BLaER1 treated with 17β-estradiol and CSF1 and Interleukin-3, amounts not matched to agents 10 nM and 100 nM (cell line): ENCODE data around the gene METAP1.
"Not testable (repeated sequence)": the region's sequence is repeated elsewhere in the genome, so short reads cannot be mapped to it uniquely, and the experiment has no call there.

ENCODE experiments used
- H3K27ac ChIP-seq, 11 experiments: shearing (Covaris generic); formaldehyde crosslinking; 2 replicates each; pipeline ENCODE4 v1.8.1; 2022
- H3K27me3 ChIP-seq, 11 experiments: shearing (Covaris generic); formaldehyde crosslinking; 2 replicates each; pipeline ENCODE4 v1.8.1; 2022
- H3K36me3 ChIP-seq, 11 experiments: shearing (Covaris generic); formaldehyde crosslinking; 2 replicates each; pipeline ENCODE4 v1.8.1; 2022
- H3K4me1 ChIP-seq, 10 experiments: shearing (Covaris generic); formaldehyde crosslinking; 2 replicates each; pipeline ENCODE4 v1.8.1; 2022
- H3K4me2 ChIP-seq, 11 experiments: shearing (Covaris generic); formaldehyde crosslinking; 2 replicates each; pipeline ENCODE4 v1.8.1; 2022
- H3K4me3 ChIP-seq, 10 experiments: shearing (Covaris generic); formaldehyde crosslinking; 2 replicates each; pipeline ENCODE4 v1.8.1; 2022
- H3K9ac ChIP-seq, 11 experiments: shearing (Covaris generic); formaldehyde crosslinking; 2 replicates each; pipeline ENCODE4 v1.8.1; 2022
- H3K9me3 ChIP-seq, 11 experiments: shearing (Covaris generic); formaldehyde crosslinking; replicated peaks in 1 of 11; 2 replicates each; pipeline ENCODE4 v1.8.1; 2022
- H4K20me1 ChIP-seq, 11 experiments: shearing (Covaris generic); formaldehyde crosslinking; 2 replicates each; pipeline ENCODE4 v1.8.1; 2022
- Cebpa-rat ChIP-seq, 11 experiments: shearing (Covaris generic); IDR thresholded peaks; 2 replicates each; pipeline ENCODE4 v1.8.1; 2022

METAP1 gene

DNA sequence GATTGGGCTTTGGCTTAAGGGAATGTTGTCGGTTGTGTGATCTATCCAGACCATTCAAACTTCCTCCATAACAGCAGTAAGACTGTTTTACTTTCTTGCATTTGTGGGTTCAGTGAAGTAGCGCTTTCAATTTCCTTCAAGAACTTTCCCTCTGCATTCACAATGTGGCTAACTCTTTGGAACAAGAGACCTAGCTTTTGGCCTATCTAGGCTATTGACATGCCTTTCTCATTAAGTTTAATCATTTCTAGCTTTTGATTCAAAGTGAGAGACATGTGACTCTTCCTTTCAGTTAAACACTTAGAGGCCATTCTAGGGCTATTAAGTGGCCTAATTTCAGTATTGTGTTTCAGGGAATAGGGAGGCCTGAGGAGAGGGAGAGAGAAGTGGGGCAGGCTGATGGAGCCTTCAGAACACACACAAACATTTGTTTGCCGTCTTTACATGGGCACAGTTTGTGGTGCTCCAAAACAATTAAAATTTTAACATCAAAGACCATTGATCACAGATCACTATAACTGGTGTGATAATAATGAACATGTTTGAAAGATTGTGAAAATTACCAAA, 59.0 kb downstream of the METAP1 start:
- H4K20me1 ChIP-seq: peaks cover 0 to 5% (median 0%) of the 10 kb centered on the region in 11 experiments; a peak in 3 of 22 replicates
- peaks cover 70 to 89% (median 85%) of the 10 kb centered on the region in 11 experiments for H3K36me3 ChIP-seq
- no peak for TF ChIP-seq Cebpa-rat (IDR thresholded peaks at IDR 0.05)
- H3K4me2 ChIP-seq: no peak overlapping the region
- H3K27me3 ChIP-seq: no peaks in the 10 kb centered on the region
- no peaks in the 10 kb centered on the region for H3K9me3 ChIP-seq
- no peak overlapping the region for H3K9ac ChIP-seq
- no peak overlapping the region for H3K4me3 ChIP-seq
- H3K27ac ChIP-seq: no peak overlapping the region
- H3K4me1 ChIP-seq: peaks cover 0 to 7% (median 0%) of the 10 kb centered on the region in 10 experiments; a peak in 5 of 20 replicates

DNA sequence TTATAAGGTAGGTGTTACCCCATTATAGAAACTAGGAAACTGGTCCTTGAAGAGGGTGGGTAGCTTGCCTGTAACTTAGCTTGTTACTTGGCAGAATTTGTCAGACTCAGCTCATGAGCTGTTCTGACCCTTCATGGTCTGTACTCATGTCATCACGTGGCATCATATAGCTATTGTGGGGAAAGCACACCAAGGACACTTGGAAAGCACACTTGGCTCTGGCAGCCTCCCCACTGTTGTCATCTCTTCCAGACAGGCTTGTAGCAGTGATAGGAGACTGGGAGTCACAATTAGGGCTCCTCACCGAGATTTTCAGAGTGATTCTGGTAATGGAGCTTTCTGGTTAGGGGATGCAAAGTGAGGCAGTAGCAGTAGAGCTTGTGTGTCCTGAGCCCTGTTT, 62.7 kb downstream of the METAP1 start:
- no peak overlapping the region for H3K27ac ChIP-seq
- H3K36me3 ChIP-seq: peaks cover 62 to 88% (median 80%) of the 10 kb centered on the region in 11 experiments

DNA sequence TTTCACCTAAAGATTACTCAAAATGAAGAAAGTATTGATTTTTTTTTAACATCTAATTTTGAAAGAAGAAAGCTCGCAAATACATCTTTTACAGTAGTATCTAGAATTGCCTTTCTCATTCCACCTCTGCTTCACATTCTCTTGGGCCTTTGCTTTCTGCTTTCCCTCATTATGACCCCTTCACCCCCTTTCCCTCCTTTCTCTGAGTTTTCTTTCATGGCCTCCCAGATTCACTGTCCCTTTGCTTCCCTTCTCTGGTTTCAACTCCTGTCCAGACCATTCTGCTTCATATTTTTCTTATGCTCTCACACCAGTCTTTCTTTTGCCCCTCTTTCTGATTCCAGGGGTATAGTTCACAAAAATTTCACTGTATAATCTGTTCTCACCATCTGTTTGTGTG, 64.0 kb downstream of the METAP1 start:
- no peak overlapping the region for H3K27ac ChIP-seq
- H4K20me1 ChIP-seq: peaks cover 0 to 5% (median 0%) of the 10 kb centered on the region in 11 experiments; a peak in 4 of 22 replicates
- no peak overlapping the region for H3K4me3 ChIP-seq
- no peak for TF ChIP-seq Cebpa-rat (IDR thresholded peaks at IDR 0.05)
- no peak overlapping the region for H3K9ac ChIP-seq
- H3K27me3 ChIP-seq: no peaks in the 10 kb centered on the region
- H3K4me2 ChIP-seq: no peak overlapping the region
- peaks cover 61 to 87% (median 74%) of the 10 kb centered on the region in 11 experiments for H3K36me3 ChIP-seq
- no peaks in the 10 kb centered on the region for H3K9me3 ChIP-seq
- peaks cover 8 to 19% (median 14%) of the 10 kb centered on the region in 10 experiments; a peak in 17 of 20 replicates for H3K4me1 ChIP-seq

More for the DNA sequence above, 62.7 kb downstream of the METAP1 start:
- Histone ChIP-seq H3K9ac (no peak overlapping the region), H4K20me1 (peaks cover 0 to 5% (median 0%) of the 10 kb centered on the region in 11 experiments; a peak in 4 of 22 replicates), H3K9me3 (no peaks in the 10 kb centered on the region), H3K27me3 (no peaks in the 10 kb centered on the region), H3K4me1 (peaks cover 8 to 17% (median 13%) of the 10 kb centered on the region in 10 experiments; a peak in 17 of 20 replicates), H3K4me2 (no peak overlapping the region), H3K4me3 (no peak overlapping the region)
- no peak for TF ChIP-seq Cebpa-rat (IDR thresholded peaks at IDR 0.05)

DNA sequence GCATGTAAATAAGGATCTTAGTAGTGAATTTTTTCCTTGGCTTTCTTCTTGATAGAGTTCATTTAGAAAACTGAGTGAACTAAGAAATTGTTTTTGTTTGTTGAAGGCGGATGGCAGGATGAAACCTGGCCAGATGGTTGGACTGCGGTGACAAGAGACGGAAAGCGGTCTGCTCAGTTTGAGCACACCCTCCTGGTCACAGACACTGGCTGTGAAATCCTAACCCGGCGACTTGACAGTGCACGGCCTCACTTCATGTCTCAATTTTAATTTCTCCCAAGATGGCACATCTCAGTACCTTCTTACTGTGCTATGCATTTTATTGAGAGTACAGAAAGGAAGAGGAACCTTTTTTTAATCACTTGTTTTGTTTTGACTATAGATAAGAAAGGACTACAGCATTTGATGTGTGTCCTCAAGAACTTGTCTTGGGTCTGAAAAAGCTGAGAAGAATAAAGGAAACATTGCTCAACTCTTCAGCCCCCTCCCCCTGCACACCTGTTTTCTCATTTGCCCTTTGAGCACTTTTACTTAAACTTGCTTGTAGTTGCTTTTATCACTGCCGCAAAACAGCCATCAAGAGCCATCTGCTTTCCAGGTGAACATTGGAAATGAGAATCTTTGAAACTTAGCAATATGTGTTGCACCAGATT, 65.7 kb downstream of the METAP1 start:
- H3K4me3 ChIP-seq: no peak overlapping the region
- no peaks in the 10 kb centered on the region for H3K9me3 ChIP-seq
- H3K4me2 ChIP-seq: peak overlapping the region in 6 of 11 experiments; percentile 8 to 60 (median 32); a peak in 8 of 22 replicates
- H3K36me3 ChIP-seq: peaks cover 59 to 92% (median 80%) of the 10 kb centered on the region in 11 experiments
- H3K9ac ChIP-seq: no peak overlapping the region
- peak overlapping the region in 1 of 11 experiments; percentile 19; a peak in 2 of 22 replicates for H3K27ac ChIP-seq
- TF ChIP-seq Cebpa-rat (IDR thresholded peaks at IDR 0.05): no peak
- H3K4me1 ChIP-seq: peaks cover 8 to 19% (median 13%) of the 10 kb centered on the region in 10 experiments; a peak in 17 of 20 replicates
- H3K27me3 ChIP-seq: no peaks in the 10 kb centered on the region
- H4K20me1 ChIP-seq: peaks cover 0 to 5% (median 0%) of the 10 kb centered on the region in 11 experiments; a peak in 3 of 22 replicates

DNA sequence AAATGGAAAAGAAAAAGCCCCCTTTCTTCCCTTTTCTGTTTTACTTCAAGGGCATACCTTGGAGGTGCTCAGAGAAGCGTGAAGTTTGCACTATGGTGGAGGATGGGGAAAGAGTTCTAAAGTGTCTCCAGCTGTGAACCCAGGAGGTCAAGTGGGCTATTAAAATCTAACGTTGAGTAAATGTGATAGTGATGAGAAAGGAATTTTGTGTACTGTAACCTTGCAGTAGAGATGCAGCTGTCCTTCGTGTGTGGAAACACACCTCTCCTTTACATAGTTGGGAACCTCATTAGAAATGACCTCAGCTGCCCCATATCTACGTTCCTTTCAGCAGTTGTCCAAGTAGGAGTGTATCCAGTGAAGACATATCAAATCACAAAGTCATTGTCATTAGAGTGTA, 66.6 kb downstream of the METAP1 start:
- H3K36me3 ChIP-seq: peaks cover 66 to 94% (median 80%) of the 10 kb centered on the region in 11 experiments
- peaks cover 0 to 3% (median 0%) of the 10 kb centered on the region in 11 experiments; a peak in 3 of 22 replicates for H4K20me1 ChIP-seq
- no peak overlapping the region for H3K9ac ChIP-seq
- no peak overlapping the region for H3K4me3 ChIP-seq
- no peaks in the 10 kb centered on the region for H3K9me3 ChIP-seq
- peaks cover 8 to 19% (median 13%) of the 10 kb centered on the region in 10 experiments; a peak in 16 of 20 replicates for H3K4me1 ChIP-seq
- TF ChIP-seq Cebpa-rat (IDR thresholded peaks at IDR 0.05): no peak
- peak overlapping the region in 2 of 11 experiments; percentile 4 to 22; a peak in 2 of 22 replicates for H3K27ac ChIP-seq
- no peaks in the 10 kb centered on the region for H3K27me3 ChIP-seq
- peak overlapping the region in 9 of 11 experiments; percentile 4 to 62 (median 27); a peak in 11 of 22 replicates for H3K4me2 ChIP-seq

DNA sequence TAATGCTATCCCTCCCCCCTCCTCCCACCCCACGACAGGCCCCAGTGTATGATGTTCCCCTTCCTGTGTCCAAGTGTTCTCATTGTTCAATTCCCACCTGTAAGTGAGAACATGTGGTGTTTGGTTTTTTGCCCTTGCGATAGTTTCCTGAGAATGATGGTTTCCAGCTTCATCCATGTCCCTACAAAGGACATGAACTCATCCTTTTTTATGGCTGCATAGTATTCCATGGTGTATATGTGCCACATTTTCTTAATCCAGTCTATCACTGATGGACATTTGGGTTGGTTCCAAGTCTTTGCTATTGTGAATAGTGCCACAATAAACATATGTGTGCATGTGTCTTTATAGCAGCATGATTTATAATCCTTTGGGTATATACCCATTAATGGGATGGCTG, 70.0 kb downstream of the METAP1 start:
- not testable (repeated sequence) for H3K27ac ChIP-seq

DNA sequence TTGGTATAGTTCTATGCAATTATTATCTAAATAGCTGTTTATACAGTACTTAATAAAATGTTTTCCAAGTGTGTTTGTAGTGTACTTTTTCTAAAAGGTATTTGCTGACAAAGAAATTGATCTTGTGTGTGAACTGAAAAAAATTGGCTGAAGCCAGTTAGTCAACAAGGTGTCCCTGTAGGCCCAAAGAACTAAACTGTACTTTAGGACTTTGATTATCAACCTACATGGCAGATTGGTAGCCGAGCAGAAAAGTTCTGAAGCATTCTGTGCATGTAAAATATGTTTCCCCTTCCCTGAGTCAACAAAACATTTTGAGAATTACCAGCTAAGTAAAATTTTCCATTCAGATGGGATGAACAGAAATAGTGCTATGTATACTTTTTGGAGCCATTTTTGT, 72.1 kb downstream of the METAP1 start:
- no peak overlapping the region for H3K4me2 ChIP-seq
- H3K36me3 ChIP-seq: peaks cover 49 to 93% (median 73%) of the 10 kb centered on the region in 11 experiments
- no peak overlapping the region for H3K4me3 ChIP-seq
- no peak overlapping the region for H3K27ac ChIP-seq
- no peaks in the 10 kb centered on the region for H3K27me3 ChIP-seq
- peaks cover 0 to 5% (median 0%) of the 10 kb centered on the region in 11 experiments; a peak in 3 of 22 replicates for H4K20me1 ChIP-seq
- TF ChIP-seq Cebpa-rat (IDR thresholded peaks at IDR 0.05): no peak
- no peak overlapping the region for H3K9ac ChIP-seq
- no peaks in the 10 kb centered on the region for H3K9me3 ChIP-seq
- peaks cover 0 to 5% (median 0%) of the 10 kb centered on the region in 10 experiments; a peak in 3 of 20 replicates for H3K4me1 ChIP-seq

More for the DNA sequence above, 70.0 kb downstream of the METAP1 start:
- H3K9me3 ChIP-seq, H3K27me3 ChIP-seq, H3K4me3 ChIP-seq, H3K9ac ChIP-seq, H4K20me1 ChIP-seq, H3K4me2 ChIP-seq: not testable (repeated sequence)
- H3K36me3 ChIP-seq: peaks cover 44 to 93% (median 74%) of the 10 kb centered on the region in 11 experiments
- peaks cover 8 to 19% (median 13%) of the 10 kb centered on the region in 10 experiments; a peak in 16 of 20 replicates for H3K4me1 ChIP-seq

DNA sequence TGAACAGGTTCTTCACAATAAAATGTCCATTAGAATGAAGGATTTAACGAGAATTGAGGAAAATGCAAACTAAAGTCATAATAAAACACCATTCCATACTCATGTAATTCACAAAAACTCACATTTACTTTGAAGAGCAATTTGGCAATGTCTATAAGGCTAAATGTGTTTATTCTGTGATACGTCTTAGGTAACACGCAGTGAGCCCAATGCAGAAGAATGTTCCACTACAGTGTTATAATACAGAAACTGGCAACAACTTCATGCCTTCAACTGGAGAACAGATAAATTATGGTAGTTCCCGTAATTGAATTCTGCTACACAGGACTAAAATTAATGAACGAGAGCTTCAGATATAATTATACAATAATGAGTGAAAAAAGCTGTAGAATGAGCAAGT, 75.6 kb downstream of the METAP1 start:
- peaks cover 68 to 100% (median 87%) of the 10 kb centered on the region in 11 experiments for H3K36me3 ChIP-seq
- peaks cover 0 to 5% (median 0%) of the 10 kb centered on the region in 11 experiments; a peak in 5 of 22 replicates for H4K20me1 ChIP-seq
- TF ChIP-seq Cebpa-rat (IDR thresholded peaks at IDR 0.05): no peak
- H3K27ac ChIP-seq: no peak overlapping the region
- H3K4me1 ChIP-seq: peaks cover 0 to 11% (median 0%) of the 10 kb centered on the region in 10 experiments; a peak in 3 of 20 replicates
- H3K4me3 ChIP-seq: no peak overlapping the region
- no peaks in the 10 kb centered on the region for H3K9me3 ChIP-seq
- H3K27me3 ChIP-seq: no peaks in the 10 kb centered on the region
- H3K9ac ChIP-seq: no peak overlapping the region
- H3K4me2 ChIP-seq: no peak overlapping the region

DNA sequence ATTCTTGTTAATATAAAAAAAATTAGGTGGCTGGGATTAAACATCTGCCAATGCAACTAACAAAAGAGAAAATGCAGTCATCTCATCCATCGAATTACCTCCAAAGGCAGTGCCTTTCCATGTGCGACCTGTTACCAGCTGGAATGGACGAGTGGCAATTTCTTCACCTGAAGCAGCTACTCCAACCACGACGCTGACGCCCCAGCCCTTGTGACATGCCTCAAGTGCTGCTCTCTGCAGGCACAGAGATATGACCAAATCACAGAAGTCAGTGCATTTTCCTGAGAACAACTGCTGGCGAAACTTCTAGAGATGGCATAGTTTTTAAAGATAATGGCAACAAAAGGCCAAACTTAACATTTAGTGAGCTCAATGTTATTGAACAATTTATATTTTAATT, 79.3 kb downstream of the METAP1 start:
- Histone ChIP-seq H3K4me1 (peaks cover 0 to 11% (median 0%) of the 10 kb centered on the region in 10 experiments; a peak in 3 of 20 replicates), H3K4me3 (no peak overlapping the region), H3K27me3 (no peaks in the 10 kb centered on the region), H3K4me2 (peak overlapping the region in 1 of 11 experiments; percentile 27; a peak in 1 of 22 replicates), H3K36me3 (peaks cover 90 to 100% (median 98%) of the 10 kb centered on the region in 11 experiments), H4K20me1 (peaks cover 0 to 18% (median 6%) of the 10 kb centered on the region in 11 experiments; a peak in 9 of 22 replicates), H3K27ac (no peak overlapping the region), H3K9me3 (no peaks in the 10 kb centered on the region), H3K9ac (no peak overlapping the region)
- TF ChIP-seq Cebpa-rat (IDR thresholded peaks at IDR 0.05): no peak
